Neuronal stem cell (in vitro differentiated cells): Measurements from ENCODE around the gene GLB1L3.
A peak's percentile ranks its signal among the peaks of the same experiment; 100 is the strongest.

Experiments used
- DNase-seq: peaks from one replicate; pipeline ENCODE4 v3.0.0-alpha.2; 2013; ENCODE audit warnings: low spot score
- H2AFZ ChIP-seq: one replicate; pipeline ENCODE4 v1.6.1; 2013; ENCODE audit warnings: mild to moderate bottlenecking, low read length, inconsistent platforms
- H2AK5ac ChIP-seq: 2 replicates; pipeline ENCODE4 v1.6.1; 2013; ENCODE audit warnings: low read depth, mild to moderate bottlenecking, inconsistent platforms, low read length, moderate library complexity, mixed read lengths
- H2BK120ac ChIP-seq: 2 replicates; pipeline ENCODE4 v1.6.1; 2013; ENCODE audit warnings: low read depth, mild to moderate bottlenecking, inconsistent platforms, low read length, moderate library complexity, mixed read lengths
- H2BK12ac ChIP-seq: one replicate; pipeline ENCODE4 v1.6.1; 2013; ENCODE audit warnings: low read length, inconsistent platforms
- H2BK15ac ChIP-seq: 2 replicates; pipeline ENCODE4 v1.6.1; 2013; ENCODE audit warnings: mild to moderate bottlenecking, low read length, inconsistent platforms, mixed read lengths
- H2BK5ac ChIP-seq: one replicate; pipeline ENCODE4 v1.6.1; 2013; ENCODE audit warnings: inconsistent platforms, mild to moderate bottlenecking, low read length, moderate library complexity
- H3K14ac ChIP-seq: one replicate; pipeline ENCODE4 v1.6.1; 2013; ENCODE audit warnings: low read length, inconsistent platforms
- H3K18ac ChIP-seq: 2 replicates; pipeline ENCODE4 v1.6.1; 2013; ENCODE audit warnings: low read length, inconsistent platforms
- H3K23ac ChIP-seq: 2 replicates; pipeline ENCODE4 v1.6.1; 2013; ENCODE audit warnings: low read depth, mild to moderate bottlenecking, mixed read lengths, low read length, inconsistent platforms; ENCODE audit not compliant: poor library complexity
- H3K27ac ChIP-seq: replicated peaks from 3 replicates; pipeline ENCODE4 v1.5.1; 2013; ENCODE audit warnings: low read length, inconsistent platforms
- H3K27me3 ChIP-seq, 3 experiments: 2 replicates each; pipeline ENCODE4 v1.6.1; 2013; ENCODE audit warnings: low read length in 3 of 3, mild to moderate bottlenecking in 2 of 3, inconsistent platforms in 1 of 3, low read depth in 1 of 3, mixed read lengths in 1 of 3, moderate library complexity in 1 of 3; ENCODE audit not compliant: control insufficient read depth in 3 of 3, insufficient read depth in 3 of 3
- H3K36me3 ChIP-seq, 2 donors: replicated peaks in 1 of 2; 2 replicates each; pipeline ENCODE4 v1.6.1; 2013; ENCODE audit warnings: low read length in 2 of 2; ENCODE audit not compliant: control insufficient read depth in 2 of 2, insufficient read depth in 2 of 2
- H3K4ac ChIP-seq: 2 replicates; pipeline ENCODE4 v1.6.1; 2013; ENCODE audit warnings: inconsistent platforms, mild to moderate bottlenecking, low read length, moderate library complexity
- H3K4me1 ChIP-seq, 2 donors: 1 replicate in 1 of 2; 2 replicates in 1 of 2; pipeline ENCODE4 v1.6.1; 2013; ENCODE audit warnings: low read length in 2 of 2, low read depth in 1 of 2; ENCODE audit not compliant: control insufficient read depth in 2 of 2, insufficient read depth in 1 of 2
- H3K4me2 ChIP-seq: one replicate; pipeline ENCODE4 v1.6.1; 2013; ENCODE audit warnings: mild to moderate bottlenecking, low read length, inconsistent platforms; ENCODE audit not compliant: insufficient read depth, poor library complexity, severe bottlenecking
- H3K4me3 ChIP-seq, 2 donors: 2 replicates each; pipeline ENCODE4 v1.5.1; 2013; ENCODE audit warnings: low read length in 2 of 2, mild to moderate bottlenecking in 2 of 2, inconsistent platforms in 1 of 2, moderate library complexity in 1 of 2
- H3K79me1 ChIP-seq: one replicate; pipeline ENCODE4 v1.6.1; 2013; ENCODE audit warnings: low read depth, mild to moderate bottlenecking, inconsistent platforms, low read length, moderate library complexity
- H3K9ac ChIP-seq: one replicate; pipeline ENCODE4 v1.6.1; 2013; ENCODE audit warnings: mild to moderate bottlenecking, low read depth, low read length, inconsistent platforms; ENCODE audit not compliant: poor library complexity
- H3K9me3 ChIP-seq, 2 donors: replicated peaks in 1 of 2; 2 replicates each; pipeline versions ENCODE3 to v1.6.1; 2013; ENCODE audit warnings: low read length in 2 of 2, mild to moderate bottlenecking in 2 of 2, inconsistent platforms in 1 of 2, low read depth in 1 of 2, mixed read lengths in 1 of 2, moderate library complexity in 1 of 2; ENCODE audit not compliant: control insufficient read depth in 2 of 2, insufficient read depth in 1 of 2
- H4K8ac ChIP-seq: one replicate; pipeline ENCODE4 v1.6.1; 2013; ENCODE audit warnings: low read depth, mild to moderate bottlenecking, inconsistent platforms, low read length, moderate library complexity
- H4K91ac ChIP-seq: one replicate; pipeline ENCODE4 v1.6.1; 2013; ENCODE audit warnings: low read length, low read depth, mild to moderate bottlenecking, inconsistent platforms; ENCODE audit not compliant: poor library complexity
- WGBS, 2 donors: extraction: QIAGEN DNeasy Blood & Tissue Kit; methylation state at CpG; one replicate each; pipeline ENCODE4 v1.1.7; 2013; ENCODE audit warnings: missing lambda C conversion rate in 2 of 2, mixed read lengths in 1 of 2; ENCODE audit not compliant: insufficient read length in 2 of 2, insufficient replicate concordance in 1 of 2; ENCODE audit errors: extremely low coverage in 2 of 2; 5-methylcytosine and 5-hydroxymethylcytosine counted together

Gene GLB1L3

GRCh38 chr11:134266440-134266839 is 9.7 kb upstream of the GLB1L3 start:
- Histone ChIP-seq H3K9me3 (no peaks in the 10 kb centered on the region), H3K4me1 (peaks cover 5 to 6% of the 10 kb centered on the region in 2 donors), H3K4me3 (no peak overlapping the region), H2BK120ac (no peak overlapping the region), H3K4ac (no peak overlapping the region), H3K14ac (no peak overlapping the region), H2AFZ (no peak overlapping the region), H2BK15ac (no peak overlapping the region), H3K23ac (no peak overlapping the region), H3K27ac (no peak overlapping the region), H3K18ac (no peak overlapping the region), H4K91ac (no peak overlapping the region), H3K9ac (no peak overlapping the region), H3K36me3 (peaks cover 10 to 22% of the 10 kb centered on the region in 2 donors), H2AK5ac (no peak overlapping the region), H2BK5ac (no peak overlapping the region), H2BK12ac (no peak overlapping the region), H3K27me3 (peaks cover 0 to 8% (median 1%) of the 10 kb centered on the region in 3 experiments), H4K8ac (no peak overlapping the region), H3K4me2 (no peak overlapping the region), H3K79me1 (no peaks in the 10 kb centered on the region)
- no peak for DNase-seq
- no CpG with 5 or more reads among the region's 5 CpGs for WGBS, 2 donors

GRCh38 chr11:134266841-134267251 is 9.3 kb upstream of the GLB1L3 start:
- no peak overlapping the region for H2BK12ac ChIP-seq
- no peak overlapping the region for H3K14ac ChIP-seq
- no peak overlapping the region for H2BK15ac ChIP-seq
- peaks cover 0 to 12% (median 3%) of the 10 kb centered on the region in 3 experiments for H3K27me3 ChIP-seq
- no peaks in the 10 kb centered on the region for H3K79me1 ChIP-seq
- H3K36me3 ChIP-seq, result peaks cover 7 to 18% of the 10 kb centered on the region in 2 donors
- H3K18ac ChIP-seq, result no peak overlapping the region
- peaks cover 5 to 6% of the 10 kb centered on the region in 2 donors for H3K4me1 ChIP-seq
- no peak overlapping the region for H3K9ac ChIP-seq
- no peaks in the 10 kb centered on the region for H3K9me3 ChIP-seq
- no peak overlapping the region for H3K4ac ChIP-seq
- H3K4me3 ChIP-seq, result no peak overlapping the region
- H3K27ac ChIP-seq, result no peak overlapping the region
- H4K91ac ChIP-seq, result no peak overlapping the region
- H3K4me2 ChIP-seq, result no peak overlapping the region
- H2BK5ac ChIP-seq, result no peak overlapping the region
- no CpG with 5 or more reads among the region's 3 CpGs for WGBS, 2 donors
- no peak overlapping the region for H3K23ac ChIP-seq
- no peak for DNase-seq
- no peak overlapping the region for H4K8ac ChIP-seq
- H2AFZ ChIP-seq, result no peak overlapping the region
- H2AK5ac ChIP-seq, result no peak overlapping the region
- no peak overlapping the region for H2BK120ac ChIP-seq

- Histone ChIP-seq H3K9me3 (no peaks in the 10 kb centered on the region), H3K4me3 (no peak overlapping the region), H2BK12ac (no peak overlapping the region), H2AFZ (peak overlapping the region; percentile 11), H3K27me3 (peaks cover 0 to 16% (median 5%) of the 10 kb centered on the region in 3 experiments), H2BK5ac (no peak overlapping the region), H3K36me3 (peaks cover 5 to 12% of the 10 kb centered on the region in 2 donors), H3K79me1 (no peaks in the 10 kb centered on the region), H3K27ac (no peak overlapping the region), H3K4me2 (no peak overlapping the region), H3K18ac (no peak overlapping the region), H2BK15ac (no peak overlapping the region), H4K8ac (no peak overlapping the region), H2AK5ac (no peak overlapping the region), H3K4me1 (peaks cover 5 to 8% of the 10 kb centered on the region in 2 donors), H3K9ac (no peak overlapping the region), H3K14ac (no peak overlapping the region), H4K91ac (no peak overlapping the region), H2BK120ac (no peak overlapping the region), H3K4ac (no peak overlapping the region), H3K23ac (no peak overlapping the region)
- DNase-seq, result no peak
- no CpG with 5 or more reads among the region's 5 CpGs for WGBS, 2 donors
These were observed 8.7 kb upstream of the GLB1L3 start for GRCh38 chr11:134267461-134267860.

- H3K14ac ChIP-seq, result no peak overlapping the region
- no peaks in the 10 kb centered on the region for H3K9me3 ChIP-seq
- no CpG with 5 or more reads among the region's 11 CpGs for WGBS, 2 donors
- H2BK120ac ChIP-seq, result no peak overlapping the region
- H4K8ac ChIP-seq, result no peak overlapping the region
- H3K27ac ChIP-seq, result no peak overlapping the region
- no peak overlapping the region for H2BK15ac ChIP-seq
- peaks cover 1 to 18% (median 10%) of the 10 kb centered on the region in 3 experiments for H3K27me3 ChIP-seq
- H3K4me3 ChIP-seq, result no peak overlapping the region
- no peak overlapping the region for H2BK5ac ChIP-seq
- no peak overlapping the region for H3K4ac ChIP-seq
- no peak for DNase-seq
- no peak overlapping the region for H2AFZ ChIP-seq
- H3K36me3 ChIP-seq, result peaks cover 5 to 7% of the 10 kb centered on the region in 2 donors
- H3K4me1 ChIP-seq, result peaks cover 5 to 13% of the 10 kb centered on the region in 2 donors
- no peak overlapping the region for H3K9ac ChIP-seq
- no peak overlapping the region for H2BK12ac ChIP-seq
- H3K79me1 ChIP-seq, result no peaks in the 10 kb centered on the region
- H4K91ac ChIP-seq, result no peak overlapping the region
- no peak overlapping the region for H2AK5ac ChIP-seq
- no peak overlapping the region for H3K18ac ChIP-seq
- no peak overlapping the region for H3K4me2 ChIP-seq
- no peak overlapping the region for H3K23ac ChIP-seq
These were observed 8.2 kb upstream of the GLB1L3 start for GRCh38 chr11:134267966-134268365.
